H9 (cell line): ENCODE results near the gene ERCC5. TPM values are rescaled to one million over a fixed set of nuclear protein-coding genes. Genes with fewer than 3 reads are reported as not detected.

Experiments
- DNase-seq: peaks from one replicate; pipeline ENCODE4 v3.0.0-alpha.2; 2017
- H2AFZ ChIP-seq: one replicate; pipeline ENCODE4 v1.6.1; 2013; ENCODE audit warnings: mild to moderate bottlenecking, low read length, control low read depth, moderate library complexity
- H2AK5ac ChIP-seq: 2 replicates; pipeline ENCODE4 v1.6.1; 2013; ENCODE audit warnings: low read length, control low read depth, mixed read lengths; ENCODE audit not compliant: insufficient read length
- H2BK120ac ChIP-seq: one replicate; pipeline ENCODE4 v1.6.1; 2013; ENCODE audit warnings: low read depth, mild to moderate bottlenecking, low read length, control low read depth, inconsistent platforms; ENCODE audit not compliant: poor library complexity, severe bottlenecking
- H2BK12ac ChIP-seq: 2 replicates; pipeline ENCODE4 v1.6.1; 2013; ENCODE audit warnings: low read length, control low read depth, mixed read lengths, low read depth; ENCODE audit not compliant: insufficient read length
- H2BK15ac ChIP-seq: 2 replicates; pipeline ENCODE4 v1.6.1; 2013; ENCODE audit warnings: low read depth, low read length, control low read depth
- H2BK20ac ChIP-seq: one replicate; pipeline ENCODE4 v1.6.1; 2013; ENCODE audit warnings: low read depth, mild to moderate bottlenecking, low read length, control low read depth, inconsistent platforms; ENCODE audit not compliant: poor library complexity, severe bottlenecking
- H2BK5ac ChIP-seq: 2 replicates; pipeline ENCODE4 v1.6.1; 2013; ENCODE audit warnings: low read length, control low read depth, mixed read lengths; ENCODE audit not compliant: insufficient read length
- H3K14ac ChIP-seq: 2 replicates; pipeline ENCODE4 v1.6.1; 2013; ENCODE audit warnings: low read length, control low read depth; ENCODE audit not compliant: insufficient read depth
- H3K18ac ChIP-seq: 2 replicates; pipeline ENCODE4 v1.6.1; 2013; ENCODE audit warnings: low read depth, mild to moderate bottlenecking, mixed read lengths, low read length, control low read depth; ENCODE audit not compliant: insufficient read length
- H3K23ac ChIP-seq: 2 replicates; pipeline ENCODE4 v1.6.1; 2013; ENCODE audit warnings: low read length, control low read depth, mixed read lengths, low read depth; ENCODE audit not compliant: insufficient read length
- H3K23me2 ChIP-seq: 2 replicates; pipeline ENCODE4 v1.6.1; 2013; ENCODE audit warnings: low read depth, mild to moderate bottlenecking, mixed read lengths, low read length, control low read depth; ENCODE audit not compliant: insufficient read length, poor library complexity, severe bottlenecking
- H3K27ac ChIP-seq: 2 replicates; pipeline ENCODE4 v1.5.1; 2013; ENCODE audit warnings: low read length, control low read depth, mixed read lengths, low read depth; ENCODE audit not compliant: insufficient read length
- H3K27me3 ChIP-seq: 2 replicates; pipeline ENCODE4 v1.6.1; 2013; ENCODE audit warnings: low read length, control low read depth, inconsistent platforms; ENCODE audit not compliant: insufficient read depth
- H3K4ac ChIP-seq: 2 replicates; pipeline ENCODE4 v1.6.1; 2013; ENCODE audit warnings: low read depth, mild to moderate bottlenecking, control low read depth, inconsistent platforms, low read length, moderate library complexity
- H3K4me1 ChIP-seq: 2 replicates; pipeline ENCODE4 v1.6.1; 2013; ENCODE audit warnings: low read length, control low read depth, inconsistent platforms; ENCODE audit not compliant: insufficient read depth
- H3K4me2 ChIP-seq: 2 replicates; pipeline ENCODE4 v1.6.1; 2013; ENCODE audit warnings: low read length, control low read depth, mixed read lengths; ENCODE audit not compliant: insufficient read length, insufficient read depth
- H3K56ac ChIP-seq: 2 replicates; pipeline ENCODE4 v1.6.1; 2013; ENCODE audit warnings: low read depth, mild to moderate bottlenecking, mixed read lengths, low read length, control low read depth; ENCODE audit not compliant: insufficient read length
- H3K79me1 ChIP-seq: 2 replicates; pipeline ENCODE4 v1.6.1; 2013; ENCODE audit warnings: low read depth, mild to moderate bottlenecking, moderate library complexity, low read length, control low read depth, inconsistent platforms; ENCODE audit not compliant: insufficient read depth, poor library complexity, severe bottlenecking
- H3K79me2 ChIP-seq: 2 replicates; pipeline ENCODE4 v1.6.1; 2013; ENCODE audit warnings: low read length, control low read depth, inconsistent platforms; ENCODE audit not compliant: insufficient read depth
- H3K9ac ChIP-seq: 2 replicates; pipeline ENCODE4 v1.6.1; 2013; ENCODE audit warnings: low read length, control low read depth, mixed read lengths; ENCODE audit not compliant: insufficient read length; ENCODE audit errors: extremely low read depth
- H3K9me3 ChIP-seq: one replicate; pipeline ENCODE4 v1.6.1; 2013; ENCODE audit warnings: low read depth, low read length, inconsistent platforms; ENCODE audit not compliant: control insufficient read depth
- H3T11ph ChIP-seq: one replicate; pipeline ENCODE4 v1.6.1; 2013; ENCODE audit warnings: mild to moderate bottlenecking, low read length, control low read depth, inconsistent platforms
- H4K20me1 ChIP-seq: one replicate; pipeline ENCODE4 v1.6.1; 2013; ENCODE audit not compliant: control insufficient read depth, insufficient read length, insufficient read depth
- H4K5ac ChIP-seq: 2 replicates; pipeline ENCODE4 v1.6.1; 2013; ENCODE audit warnings: low read depth, mild to moderate bottlenecking, mixed read lengths, low read length, control low read depth; ENCODE audit not compliant: insufficient read length
- H4K8ac ChIP-seq: replicated peaks from 2 replicates; pipeline ENCODE4 v1.6.1; 2013; ENCODE audit warnings: low read length, control low read depth, mixed read lengths, low read depth; ENCODE audit not compliant: insufficient read length
- H4K91ac ChIP-seq: 2 replicates; pipeline ENCODE4 v1.6.1; 2013; ENCODE audit warnings: low read depth, mild to moderate bottlenecking, moderate library complexity, mixed read lengths, low read length, control low read depth; ENCODE audit not compliant: insufficient read length
- H3K27ac Mint-ChIP-seq, 3 experiments: 2 replicates in 2 of 3; 3 replicates in 1 of 3; pipeline ENCODE4 v1.8.0; 2020 to 2021; ENCODE audit warnings: mixed read lengths in 3 of 3, mild to moderate bottlenecking in 1 of 3, moderate library complexity in 1 of 3
- H3K27me3 Mint-ChIP-seq: 2 replicates; pipeline ENCODE4 v1.8.0; 2021; ENCODE audit warnings: low read depth, mild to moderate bottlenecking, moderate library complexity, mixed read lengths
- H3K36me3 Mint-ChIP-seq, 3 experiments: 2 replicates in 2 of 3; 3 replicates in 1 of 3; pipeline ENCODE4 v1.8.0; 2020 to 2021; ENCODE audit warnings: low read depth in 3 of 3, mixed read lengths in 3 of 3; ENCODE audit not compliant: insufficient read depth in 1 of 3
- H3K4me1 Mint-ChIP-seq, 2 experiments: 2 replicates each; pipeline ENCODE4 v1.8.0; 2020; ENCODE audit warnings: mixed read lengths in 2 of 2
- H3K4me3 Mint-ChIP-seq, 2 experiments: 2 replicates in 1 of 2; 3 replicates in 1 of 2; pipeline ENCODE4 v1.8.0; 2020 to 2021; ENCODE audit warnings: mild to moderate bottlenecking in 2 of 2, mixed read lengths in 2 of 2, moderate library complexity in 1 of 2
- H3K9me3 Mint-ChIP-seq, 2 experiments: 2 replicates in 1 of 2; 3 replicates in 1 of 2; pipeline ENCODE4 v1.8.0; 2020; ENCODE audit warnings: mild to moderate bottlenecking in 2 of 2, mixed read lengths in 2 of 2, moderate library complexity in 1 of 2
- WGBS: extraction: QIAGEN DNeasy Blood & Tissue Kit; methylation state at CpG from one replicate; pipeline ENCODE4 v1.1.7; 2013; ENCODE audit warnings: missing lambda C conversion rate, low lambda C conversion rate, mixed read lengths; ENCODE audit not compliant: insufficient read length; ENCODE audit errors: extremely low coverage; 5-methylcytosine and 5-hydroxymethylcytosine counted together
- total RNA-seq: library from RNA; stranded (reverse); gene quantifications from 2 replicates; pipeline ENCODE4 v1.2.1, GENCODE V29; 2021
- TF ChIP-seq, protein P1 (sequence below): fragments of 200-600 bp; sonication (generic); conservative IDR thresholded peaks from 3 replicates; pipeline ENCODE4 v1.8.0; 2021; ENCODE audit warnings: antibody characterized with exemption, mild to moderate bottlenecking

The ERCC5 gene
- total RNA-seq, 1 experiment from 2014 or later = 26.8 TPM

- Histone ChIP-seq H3K4me1 (no peaks in the 10 kb centered on the region), H3K79me1 (no peaks in the 10 kb centered on the region), H3K27ac (no peak overlapping the region), H3K14ac (no peak overlapping the region), H4K5ac (no peak overlapping the region), H2AK5ac (no peak overlapping the region), H3K23me2 (no peaks in the 10 kb centered on the region), H4K20me1 (no peaks in the 10 kb centered on the region), H2BK12ac (no peak overlapping the region), H3K4ac (no peak overlapping the region), H2BK20ac (no peak overlapping the region), H2AFZ (no peak overlapping the region), H3K4me2 (no peak overlapping the region), H4K8ac (no peak overlapping the region), H3K9me3 (no peaks in the 10 kb centered on the region), H3K79me2 (no peaks in the 10 kb centered on the region), H2BK5ac (no peak overlapping the region), H4K91ac (no peak overlapping the region), H3K23ac (no peak overlapping the region), H2BK15ac (no peak overlapping the region), H3K18ac (no peak overlapping the region), H2BK120ac (no peak overlapping the region), H3K27me3 (no peaks in the 10 kb centered on the region), H3K9ac (no peak overlapping the region), H3K56ac (no peak overlapping the region), H3T11ph (no peak overlapping the region)
- no peak overlapping the region for H3K27ac Mint-ChIP-seq
- no peaks in the 10 kb centered on the region for H3K36me3 Mint-ChIP-seq
- H3K4me3 Mint-ChIP-seq = no peak overlapping the region
- no peak for DNase-seq
- TF ChIP-seq, protein P1, sequence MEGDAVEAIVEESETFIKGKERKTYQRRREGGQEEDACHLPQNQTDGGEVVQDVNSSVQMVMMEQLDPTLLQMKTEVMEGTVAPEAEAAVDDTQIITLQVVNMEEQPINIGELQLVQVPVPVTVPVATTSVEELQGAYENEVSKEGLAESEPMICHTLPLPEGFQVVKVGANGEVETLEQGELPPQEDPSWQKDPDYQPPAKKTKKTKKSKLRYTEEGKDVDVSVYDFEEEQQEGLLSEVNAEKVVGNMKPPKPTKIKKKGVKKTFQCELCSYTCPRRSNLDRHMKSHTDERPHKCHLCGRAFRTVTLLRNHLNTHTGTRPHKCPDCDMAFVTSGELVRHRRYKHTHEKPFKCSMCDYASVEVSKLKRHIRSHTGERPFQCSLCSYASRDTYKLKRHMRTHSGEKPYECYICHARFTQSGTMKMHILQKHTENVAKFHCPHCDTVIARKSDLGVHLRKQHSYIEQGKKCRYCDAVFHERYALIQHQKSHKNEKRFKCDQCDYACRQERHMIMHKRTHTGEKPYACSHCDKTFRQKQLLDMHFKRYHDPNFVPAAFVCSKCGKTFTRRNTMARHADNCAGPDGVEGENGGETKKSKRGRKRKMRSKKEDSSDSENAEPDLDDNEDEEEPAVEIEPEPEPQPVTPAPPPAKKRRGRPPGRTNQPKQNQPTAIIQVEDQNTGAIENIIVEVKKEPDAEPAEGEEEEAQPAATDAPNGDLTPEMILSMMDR = no peak
- H3K9me3 Mint-ChIP-seq = no peaks in the 10 kb centered on the region
- no peaks in the 10 kb centered on the region for H3K27me3 Mint-ChIP-seq
- no CpG with 5 or more reads among the region's 4 CpGs for WGBS
- H3K4me1 Mint-ChIP-seq = peaks cover 9% of the 10 kb centered on the region in 2 experiments
These were observed 54.4 kb downstream of the ERCC5 start for GRCh38 chr13:102900193-102900608.
